GM19043 (cell line): Measurements from ENCODE around the gene FAM169A.
"Not testable (repeated sequence)": the region's sequence is repeated elsewhere in the genome, so short reads cannot be mapped to it uniquely, and the experiment has no call there.

Source experiments
- ATAC-seq: cut with Tn5 transposase; IDR thresholded peaks from one replicate; pipeline ENCODE4 v1.9.1; 2021; ENCODE audit warnings: low read depth; ENCODE audit not compliant: unreplicated experiment

The FAM169A gene

GRCh38 chr5:74810915-74811314, 55.3 kb downstream of the FAM169A start:
- no peak for ATAC-seq

DNA sequence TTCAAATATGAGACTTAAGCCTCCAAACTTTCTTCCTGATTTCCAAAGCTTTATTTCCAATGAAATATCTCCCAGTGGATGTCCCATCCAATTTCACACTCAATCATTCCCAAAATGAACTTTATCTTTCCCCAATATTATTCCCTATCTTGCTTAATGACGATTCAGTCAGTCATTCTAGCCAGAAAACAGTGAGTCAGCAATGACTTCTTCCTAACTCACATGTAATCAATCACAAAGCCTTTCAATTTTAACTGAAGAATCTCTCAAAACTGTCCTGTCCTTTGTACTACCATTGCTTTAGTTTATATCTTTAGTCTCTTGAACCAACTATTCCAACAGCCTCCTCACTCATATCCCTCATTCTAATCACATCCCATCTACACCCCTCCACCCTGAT, 64.2 kb downstream of the FAM169A start:
- ATAC-seq: no peak

- no peak for ATAC-seq
Measured at GRCh38 chr5:74801197-74801596, 65.0 kb downstream of the FAM169A start.

- no peak for ATAC-seq
Measured at GRCh38 chr5:74798977-74799911, 66.9 kb downstream of the FAM169A start.

DNA sequence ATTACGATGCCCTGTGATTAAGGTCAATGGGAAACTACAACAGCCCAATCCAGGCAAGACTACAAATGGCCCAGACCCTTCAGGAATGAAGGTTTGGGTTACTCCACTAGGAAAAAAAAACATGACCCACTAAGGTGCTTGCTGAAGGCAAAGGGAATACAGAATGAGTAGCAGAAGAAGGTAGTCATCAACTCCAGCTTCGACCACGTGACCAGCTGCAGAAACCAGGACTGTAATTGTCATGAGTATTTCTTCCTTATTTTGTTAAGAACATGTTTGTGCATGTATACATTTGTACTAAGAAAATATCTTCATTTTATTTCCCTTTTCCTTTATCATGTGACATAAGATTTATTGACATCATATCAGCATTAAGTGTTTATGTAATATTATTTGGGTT, 74.5 kb downstream of the FAM169A start:
- not testable (repeated sequence) for ATAC-seq

- no peak for ATAC-seq
Measured at GRCh38 chr5:74787424-74787823, 78.8 kb downstream of the FAM169A start.

- no peak for ATAC-seq
Measured at GRCh38 chr5:74786851-74787250, 79.3 kb downstream of the FAM169A start.

DNA sequence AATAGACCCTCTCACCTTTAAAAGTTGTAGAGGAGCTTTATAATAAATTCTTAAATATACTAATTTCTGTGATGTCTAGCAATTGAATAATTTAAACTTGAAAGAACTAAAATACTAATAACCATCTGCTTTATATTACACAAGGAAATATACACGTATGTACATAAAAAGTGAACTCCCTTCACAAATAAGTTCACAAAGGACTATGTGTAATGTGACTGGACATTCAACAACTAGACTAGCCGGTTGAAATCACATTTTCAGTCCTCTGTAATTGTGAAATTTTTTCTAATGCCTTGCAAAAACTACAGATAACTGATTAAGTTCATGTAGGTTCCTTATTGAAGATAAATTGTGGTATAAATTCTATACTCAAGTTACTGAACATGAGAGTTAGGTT, 87.6 kb downstream of the FAM169A start:
- no peak for ATAC-seq

DNA sequence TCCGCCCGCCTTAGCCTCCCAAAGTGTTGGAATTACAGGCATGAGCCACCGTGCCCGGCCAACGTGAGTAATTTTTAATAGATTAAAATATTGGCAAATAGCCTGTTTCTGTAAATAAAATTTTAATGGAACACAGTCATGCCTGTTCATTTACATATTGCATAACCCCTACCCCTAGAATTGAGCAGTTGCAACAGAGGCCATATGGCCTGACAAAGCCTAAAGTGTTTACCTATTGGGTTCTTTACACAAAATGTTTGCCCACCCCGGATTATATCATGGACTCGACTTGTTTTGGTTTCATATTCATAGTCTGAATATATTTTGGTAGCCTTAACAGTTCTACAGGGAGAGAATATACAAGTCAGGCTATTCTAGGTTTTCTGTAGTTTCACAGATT, 93.8 kb downstream of the FAM169A start:
- ATAC-seq: no peak

GRCh38 chr5:74767579-74767913, 98.6 kb downstream of the FAM169A start:
- peak; percentile 8 for ATAC-seq

- ATAC-seq: peak; percentile 92
Measured at GRCh38 chr5:74766849-74767578, 99.2 kb downstream of the FAM169A start, which contains the start of the genes GFM2 and NSA2. GFM2 (minus strand) TSS chr5:74767117; CDS start chr5:74763742, 3,375 bp downstream. NSA2 (plus strand) TSS chr5:74767249; CDS start chr5:74767361, 112 bp downstream.

DNA sequence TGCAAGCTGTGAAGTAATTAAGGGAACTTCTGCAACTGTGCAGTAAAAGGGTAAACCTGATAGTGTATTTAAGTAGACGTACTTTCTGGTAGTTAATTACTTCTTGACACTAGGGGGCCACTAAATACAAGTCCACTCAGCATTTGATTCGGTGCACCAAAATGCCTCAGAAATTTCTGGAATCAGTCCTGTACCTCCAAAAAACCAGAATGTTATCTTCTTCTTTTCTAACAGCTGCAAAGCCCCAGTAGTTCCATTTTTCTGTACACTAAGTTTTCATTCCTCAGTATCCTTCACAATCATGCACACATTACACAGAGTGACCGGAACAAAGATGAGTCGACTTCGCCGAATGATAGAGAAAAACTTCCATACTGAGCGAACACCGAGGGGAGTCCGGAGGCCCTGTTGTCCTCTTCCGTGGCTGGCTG, 99.8 kb downstream of the FAM169A start:
- peak; percentile 42 for ATAC-seq

GRCh38 chr5:74765929-74766328, 100.3 kb downstream of the FAM169A start:
- ATAC-seq: no peak

GRCh38 chr5:74765201-74765600, 101.0 kb downstream of the FAM169A start:
- ATAC-seq: no peak

DNA sequence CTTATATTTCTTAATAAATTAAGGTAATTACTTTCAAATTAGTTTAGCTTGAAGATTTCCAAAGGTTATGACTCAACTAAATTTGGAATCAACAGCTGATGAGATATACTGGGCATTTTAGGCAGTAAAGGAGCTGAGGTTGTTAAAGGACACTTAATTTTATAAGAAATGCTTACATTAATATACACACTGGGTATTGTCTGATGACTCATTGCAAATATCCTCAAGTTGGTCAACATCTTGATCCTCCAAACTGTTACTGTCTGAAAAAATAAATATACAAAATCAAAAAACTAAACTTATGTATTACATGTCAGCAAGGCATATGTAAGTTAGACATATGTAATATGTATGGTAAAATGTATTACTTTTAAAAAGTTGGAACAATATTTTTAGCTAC, 102.7 kb downstream of the FAM169A start:
- ATAC-seq: no peak

- no peak for ATAC-seq
Measured at GRCh38 chr5:74762599-74762998, 103.6 kb downstream of the FAM169A start.

DNA sequence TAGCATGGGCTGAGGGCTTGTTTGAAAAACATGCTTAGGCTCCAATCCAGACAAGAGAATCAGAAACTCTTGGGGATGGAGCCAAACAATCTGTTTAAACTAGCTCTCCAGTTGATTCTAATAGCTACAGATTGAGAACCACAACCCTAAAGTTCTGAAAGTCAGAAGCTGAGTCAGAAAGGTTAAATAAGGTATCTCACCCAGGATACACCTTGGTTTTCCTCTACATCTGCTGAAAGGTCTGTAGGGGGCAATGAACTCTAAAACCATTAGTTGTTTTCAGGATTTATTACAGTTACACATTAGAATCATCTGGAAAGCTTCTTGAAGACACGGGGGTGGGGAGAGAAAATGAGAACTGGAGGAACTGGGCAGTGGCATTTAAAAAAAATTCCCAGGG, 104.9 kb downstream of the FAM169A start:
- ATAC-seq: no peak

- ATAC-seq: not testable (repeated sequence)
Measured at GRCh38 chr5:74748742-74749141, 117.4 kb downstream of the FAM169A start.

DNA sequence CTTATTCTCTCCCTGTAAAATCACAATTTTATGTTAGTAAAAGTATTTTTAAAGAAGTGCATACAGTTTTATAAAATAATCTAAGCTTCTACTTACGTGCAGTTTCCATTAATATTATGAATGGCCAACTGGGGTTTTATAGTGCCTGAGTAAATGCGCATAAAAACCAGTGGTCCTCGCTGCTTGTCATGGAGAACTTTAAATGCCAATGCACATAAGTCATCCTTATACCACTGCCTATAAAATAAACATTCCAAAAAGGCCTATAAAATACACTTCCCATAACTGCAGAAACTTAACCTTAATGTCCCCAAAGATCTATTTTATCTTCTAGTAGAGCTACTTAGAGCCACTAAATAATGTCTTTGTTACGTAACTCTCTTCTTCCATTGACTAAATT, 127.8 kb downstream of the FAM169A start:
- ATAC-seq: no peak

GRCh38 chr5:74736759-74737158, 129.4 kb downstream of the FAM169A start:
- ATAC-seq: no peak
